Ascending aorta (tissue), 2 donors: ENCODE data around the gene D2HGDH. TPM values are rescaled to one million over a fixed set of nuclear protein-coding genes. Genes with fewer than 3 reads are reported as not detected.

Experiments
- DNase-seq, 2 donors: peaks; one replicate each; pipeline ENCODE4 v3.0.0-alpha.2; 2019; ENCODE audit warnings: low spot score in 2 of 2
- H3K27ac ChIP-seq, 2 donors: fragments of 200-600 bp; sonication (generic); one replicate each; pipeline ENCODE4 v1.5.1; 2016 to 2017; ENCODE audit warnings: mild to moderate bottlenecking in 1 of 2
- H3K27me3 ChIP-seq: fragments of 200-600 bp; sonication (generic); one replicate; pipeline ENCODE4 v1.5.1; 2017
- H3K36me3 ChIP-seq, 2 donors: fragments of 200-600 bp; sonication (generic); one replicate each; pipeline ENCODE4 v1.5.1; 2016
- H3K4me1 ChIP-seq, 2 donors: fragments of 200-600 bp; sonication (generic); one replicate each; pipeline ENCODE4 v1.5.1; 2016 to 2017; ENCODE audit warnings: mild to moderate bottlenecking in 1 of 2
- H3K4me3 ChIP-seq, 2 donors: fragments of 200-600 bp; sonication (generic); one replicate each; pipeline ENCODE4 v1.5.1; 2016 to 2017; ENCODE audit warnings: mild to moderate bottlenecking in 1 of 2
- H3K9me3 ChIP-seq, 2 donors: fragments of 200-600 bp; sonication (generic); one replicate each; pipeline ENCODE4 v1.5.1; 2016
- CTCF ChIP-seq, 3 experiments: fragments of 200-600 bp in 2 of 3; fragments of 450-650 bp in 1 of 3; sonication (generic) in 2 of 3; IDR thresholded peaks; one replicate each; pipeline ENCODE4 v1.5.1; 2016 to 2019; ENCODE audit warnings: antibody characterized with exemption in 3 of 3, mild to moderate bottlenecking in 1 of 3, moderate library complexity in 1 of 3
- intact Hi-C: fragments of 100-400 bp; cut with DNase I; formaldehyde crosslinking; loops from one replicate; pipeline ENCODE4 v1.15.1; 2023
- total RNA-seq: library from RNA; depleted of rRNA; stranded (reverse); fragments of >200 nt; gene quantifications from one replicate; pipeline ENCODE4 v1.1.0, GENCODE V29; 2016

The D2HGDH gene
- total RNA-seq, 1 donor from 2014 or later = 22.2 TPM

- Histone ChIP-seq H3K27me3 (no peaks in the 10 kb centered on the region), H3K27ac (no peak overlapping the region), H3K9me3 (no peaks in the 10 kb centered on the region), H3K4me1 (no peaks in the 10 kb centered on the region), H3K36me3 (peaks cover 62 to 76% of the 10 kb centered on the region in 2 donors), H3K4me3 (no peak overlapping the region)
- intact Hi-C loops = no loop called here
- no peak for TF ChIP-seq CTCF (IDR thresholded peaks at IDR 0.05)
- DNase-seq = no peak
Observed at GRCh38 chr2:241720560-241720959, 13.9 kb upstream of the D2HGDH start.

DNA sequence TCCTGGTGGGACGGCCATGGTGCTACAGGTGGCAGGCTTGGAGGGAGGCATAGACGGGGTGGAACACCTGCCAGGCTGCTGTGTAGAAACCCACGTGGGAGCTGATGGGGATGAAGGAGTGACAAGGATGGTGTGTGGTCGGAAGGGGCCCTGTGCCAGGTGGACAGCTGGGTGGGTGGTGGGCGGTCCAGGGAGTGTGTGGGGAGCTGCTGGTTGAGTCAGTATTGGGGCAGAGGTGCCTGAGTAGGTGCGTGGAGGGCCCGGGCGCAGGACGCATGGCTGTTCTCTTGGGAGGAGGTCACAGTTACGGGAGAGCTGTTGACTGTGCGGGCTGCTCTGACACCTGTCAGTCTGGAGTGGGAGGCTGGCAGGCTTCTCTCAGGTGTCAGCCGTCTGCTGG, 12.6 kb upstream of the D2HGDH start:
- Histone ChIP-seq H3K27ac (no peak overlapping the region), H3K36me3 (peaks cover 58 to 74% of the 10 kb centered on the region in 2 donors), H3K9me3 (no peaks in the 10 kb centered on the region), H3K4me3 (no peak overlapping the region), H3K4me1 (no peaks in the 10 kb centered on the region), H3K27me3 (no peaks in the 10 kb centered on the region)
- TF ChIP-seq CTCF (IDR thresholded peaks at IDR 0.05) = no peak
- DNase-seq = no peak
- intact Hi-C loops = no loop called here

DNA sequence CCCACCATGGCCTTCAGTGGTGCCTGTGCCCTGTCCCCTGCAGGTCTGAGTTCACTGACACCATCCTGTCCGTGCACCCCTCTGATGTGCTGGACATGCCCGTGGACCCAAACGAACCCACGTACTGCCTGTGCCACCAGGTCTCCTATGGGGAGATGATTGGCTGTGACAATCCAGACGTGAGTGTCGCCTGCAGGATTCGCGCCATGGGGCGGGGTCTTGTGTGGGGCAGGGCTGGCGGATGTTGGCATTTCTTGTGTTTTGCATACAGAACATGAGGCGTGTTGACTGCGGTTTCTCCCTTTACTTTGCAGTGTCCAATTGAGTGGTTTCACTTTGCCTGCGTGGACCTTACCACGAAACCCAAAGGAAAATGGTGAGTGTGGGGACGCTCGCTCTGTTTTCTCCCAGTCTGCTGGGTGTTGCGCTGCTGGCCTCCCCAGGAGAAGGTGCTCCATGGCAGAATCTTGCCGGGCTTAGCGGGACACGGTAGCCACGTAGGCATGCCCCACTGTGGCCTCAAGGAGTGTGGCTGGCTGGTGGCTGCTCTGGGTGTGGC, 11.5 kb upstream of the D2HGDH start:
- no peaks in the 10 kb centered on the region for H3K27me3 ChIP-seq
- H3K4me1 ChIP-seq = no peaks in the 10 kb centered on the region
- no peak for DNase-seq
- H3K9me3 ChIP-seq = no peaks in the 10 kb centered on the region
- H3K36me3 ChIP-seq = peaks cover 55 to 72% of the 10 kb centered on the region in 2 donors
- H3K4me3 ChIP-seq = no peak overlapping the region
- TF ChIP-seq CTCF (IDR thresholded peaks at IDR 0.05) = no peak
- intact Hi-C loops = no loop called here
- H3K27ac ChIP-seq = no peak overlapping the region

DNA sequence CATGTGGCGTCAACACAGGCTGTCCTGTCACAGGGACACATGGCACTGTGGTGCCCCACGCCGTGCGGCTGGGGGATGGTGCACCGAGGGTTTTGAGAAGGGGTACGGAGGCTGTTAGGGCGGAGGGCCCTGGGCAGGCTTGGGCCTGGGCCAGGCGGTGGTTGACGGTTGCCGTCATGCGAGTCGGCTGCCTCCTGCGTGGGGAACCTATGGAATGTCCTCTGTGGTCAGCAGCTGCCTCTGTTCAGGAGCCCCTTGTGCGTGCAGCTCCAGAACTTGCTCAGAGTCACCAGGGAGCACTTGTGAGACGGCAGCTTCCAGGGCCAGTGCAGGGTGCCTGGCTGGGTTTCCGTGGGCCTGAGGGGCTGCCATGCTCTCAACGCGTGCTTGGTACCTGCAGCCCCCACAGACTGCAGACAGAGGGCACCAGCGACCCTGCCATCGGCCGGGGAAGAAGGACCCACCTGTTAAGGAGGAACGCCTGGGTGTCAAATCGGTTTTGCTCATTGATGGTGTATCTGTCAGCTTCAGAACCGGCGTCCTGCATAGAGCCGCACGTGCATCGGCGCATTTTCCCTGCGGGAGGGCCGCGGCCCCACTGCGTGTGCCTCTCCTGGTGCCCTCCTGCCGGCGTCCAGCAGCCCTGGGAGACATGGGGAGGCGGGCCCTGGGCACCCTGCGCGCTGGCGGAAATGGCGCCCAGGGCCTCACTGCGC, 10.0 kb upstream of the D2HGDH start:
- Histone ChIP-seq H3K27me3 (no peaks in the 10 kb centered on the region), H3K27ac (no peak overlapping the region), H3K9me3 (no peaks in the 10 kb centered on the region), H3K36me3 (peaks cover 42 to 67% of the 10 kb centered on the region in 2 donors), H3K4me1 (no peaks in the 10 kb centered on the region), H3K4me3 (no peak overlapping the region)
- intact Hi-C loops = no loop called here
- TF ChIP-seq CTCF (IDR thresholded peaks at IDR 0.05) = no peak
- no peak for DNase-seq

- H3K4me3 ChIP-seq = no peak overlapping the region
Observed at GRCh38 chr2:241724975-241725870, 9.2 kb upstream of the D2HGDH start.

More at GRCh38 chr2:241724975-241725870, 9.2 kb upstream of the D2HGDH start:
- no peaks in the 10 kb centered on the region for H3K27me3 ChIP-seq
- TF ChIP-seq CTCF (IDR thresholded peaks at IDR 0.05) = no peak
- DNase-seq = no peak
- no peaks in the 10 kb centered on the region for H3K9me3 ChIP-seq
- no peak overlapping the region for H3K27ac ChIP-seq
- H3K4me1 ChIP-seq = no peaks in the 10 kb centered on the region
- H3K36me3 ChIP-seq = peaks cover 34 to 59% of the 10 kb centered on the region in 2 donors
- intact Hi-C loops = no loop called here
